Testis (tissue), 2 donors: ENCODE data around the gene SPSB4.

Source experiments
- CTCF ChIP-seq, 3 experiments: fragments of 450-650 bp in 2 of 3; fragments of 200-600 bp in 1 of 3; sonication (generic) in 1 of 3; IDR thresholded peaks; one replicate each; pipeline ENCODE4 v1.5.1; 2016 to 2019; ENCODE audit warnings: antibody characterized with exemption in 3 of 3, mild to moderate bottlenecking in 2 of 3, moderate library complexity in 1 of 3
- POLR2A ChIP-seq: fragments of 450-650 bp; IDR thresholded peaks from one replicate; pipeline ENCODE4 v1.6.1; 2017; ENCODE audit warnings: antibody characterized with exemption, mild to moderate bottlenecking, moderate library complexity

- TF ChIP-seq POLR2A (no peak), CTCF (IDR thresholded peaks at IDR 0.05) (no peak)
Observed at GRCh38 chr3:141129541-141130011, 78.4 kb downstream of the SPSB4 start.
